ENCODE results near the gene RNH1.

RNH1 gene

GRCh38 chr11:506995-507726 lies at the start of gene RNH1:
RNH1 (minus strand) TSS chr11:507242; CDS start chr11:502162, 5,080 bp downstream.
- DNase-seq = peak; percentile 98

GRCh38 chr11:555780-556661 lies 49.0 kb upstream of the RNH1 start:
- DNase-seq = peak; percentile 25

GRCh38 chr11:555227-555779 lies 48.3 kb upstream of the RNH1 start:
- peak; percentile 17 for DNase-seq

GRCh38 chr11:554428-555226 lies 47.6 kb upstream of the RNH1 start:
- peak; percentile 83 for DNase-seq

- no peak for DNase-seq
Measured at GRCh38 chr11:553988-554340, 46.9 kb upstream of the RNH1 start.

- no peak for DNase-seq
Measured at GRCh38 chr11:553083-553987, 46.3 kb upstream of the RNH1 start.

GRCh38 chr11:551596-551995 lies 44.6 kb upstream of the RNH1 start:
- DNase-seq = no peak

- no peak for DNase-seq
Measured at GRCh38 chr11:551131-551530, 44.1 kb upstream of the RNH1 start.

GRCh38 chr11:550746-551085 lies 43.7 kb upstream of the RNH1 start:
- no peak for DNase-seq

- no peak for DNase-seq
Measured at GRCh38 chr11:550021-550745, 43.1 kb upstream of the RNH1 start.

- no peak for DNase-seq
Measured at GRCh38 chr11:548700-549603, 41.9 kb upstream of the RNH1 start.

GRCh38 chr11:545171-545570 lies 38.1 kb upstream of the RNH1 start:
- DNase-seq = no peak

- no peak for DNase-seq
Measured at GRCh38 chr11:544817-545166, 37.8 kb upstream of the RNH1 start.

GRCh38 chr11:541433-541885 lies 34.4 kb upstream of the RNH1 start:
- DNase-seq = no peak

- no peak for DNase-seq
Measured at GRCh38 chr11:540583-541432, 33.8 kb upstream of the RNH1 start.

GRCh38 chr11:539971-540481 lies 33.0 kb upstream of the RNH1 start:
- DNase-seq = no peak

GRCh38 chr11:538431-539051 lies 31.5 kb upstream of the RNH1 start:
- no peak for DNase-seq

GRCh38 chr11:537622-538430 lies 30.8 kb upstream of the RNH1 start:
- no peak for DNase-seq

Measured in CD4-positive, alpha-beta T cell treated with Interleukin-17A for 1 hour (primary cell).